Adrenal gland (tissue), 5 donors: ENCODE data around the gene TMEM125.

ENCODE experiments used
- CTCF ChIP-seq, 6 experiments: fragments of 450-650 bp in 4 of 6; fragments of 200-600 bp in 2 of 6; sonication (generic) in 1 of 6; IDR thresholded peaks; 1 replicate in 5 of 6; 2 replicates in 1 of 6; pipeline versions ENCODE4 v1.5.1 to v1.8.0; 2016 to 2021; ENCODE audit warnings: antibody characterized with exemption in 6 of 6, mild to moderate bottlenecking in 2 of 6, moderate library complexity in 1 of 6
- POLR2A ChIP-seq, 2 donors: fragments of 450-650 bp; IDR thresholded peaks; one replicate each; pipeline ENCODE4 v1.6.1; 2017; ENCODE audit warnings: antibody characterized with exemption in 2 of 2, mild to moderate bottlenecking in 2 of 2, moderate library complexity in 1 of 2
- donor health status: DM: no; HTN: no; CAD: no.

GRCh38 chr1:43239484-43239883 lies 30.3 kb upstream of the TMEM125 start:
- no peak for TF ChIP-seq CTCF (IDR thresholded peaks at IDR 0.05)
- no peak for TF ChIP-seq POLR2A (IDR thresholded peaks at IDR 0.05)
